Right lobe of liver (tissue), 4 donors: ENCODE data around the gene GNAQ.

ENCODE experiments used
- CTCF ChIP-seq, 4 donors: fragments of 200-600 bp in 3 of 4; fragments of 450-650 bp in 1 of 4; IDR thresholded peaks; one replicate each; pipeline versions ENCODE4 v1.5.1 to v1.8.0; 2016 to 2022; ENCODE audit warnings: antibody characterized with exemption in 4 of 4, mild to moderate bottlenecking in 2 of 4
- POLR2A ChIP-seq: fragments of 450-650 bp; IDR thresholded peaks from one replicate; pipeline ENCODE4 v1.6.1; 2017; ENCODE audit warnings: antibody characterized with exemption, mild to moderate bottlenecking
- donor health status: DM: no; HTN: no; CAD: no.
- donor health status: DM: no; HTN: no; CAD: no.
- donor health status: DM: no; HTN: yes; CAD: no.

- TF ChIP-seq POLR2A (no peak), CTCF (IDR thresholded peaks at IDR 0.05) (no peak)
Measured at GRCh38 chr9:77789891-77790290, 241.7 kb downstream of the GNAQ start.
